HG02571 (cell line): Measurements from ENCODE around the gene C10orf95.

Source experiments
- ATAC-seq: cut with Tn5 transposase; IDR thresholded peaks from one replicate; pipeline ENCODE4 v1.9.1; 2021; ENCODE audit warnings: mild to moderate bottlenecking, moderate library complexity; ENCODE audit not compliant: unreplicated experiment

Gene C10orf95

GRCh38 chr10:102405108-102405571 lies 46.2 kb downstream of the C10orf95 start:
- ATAC-seq = no peak

DNA sequence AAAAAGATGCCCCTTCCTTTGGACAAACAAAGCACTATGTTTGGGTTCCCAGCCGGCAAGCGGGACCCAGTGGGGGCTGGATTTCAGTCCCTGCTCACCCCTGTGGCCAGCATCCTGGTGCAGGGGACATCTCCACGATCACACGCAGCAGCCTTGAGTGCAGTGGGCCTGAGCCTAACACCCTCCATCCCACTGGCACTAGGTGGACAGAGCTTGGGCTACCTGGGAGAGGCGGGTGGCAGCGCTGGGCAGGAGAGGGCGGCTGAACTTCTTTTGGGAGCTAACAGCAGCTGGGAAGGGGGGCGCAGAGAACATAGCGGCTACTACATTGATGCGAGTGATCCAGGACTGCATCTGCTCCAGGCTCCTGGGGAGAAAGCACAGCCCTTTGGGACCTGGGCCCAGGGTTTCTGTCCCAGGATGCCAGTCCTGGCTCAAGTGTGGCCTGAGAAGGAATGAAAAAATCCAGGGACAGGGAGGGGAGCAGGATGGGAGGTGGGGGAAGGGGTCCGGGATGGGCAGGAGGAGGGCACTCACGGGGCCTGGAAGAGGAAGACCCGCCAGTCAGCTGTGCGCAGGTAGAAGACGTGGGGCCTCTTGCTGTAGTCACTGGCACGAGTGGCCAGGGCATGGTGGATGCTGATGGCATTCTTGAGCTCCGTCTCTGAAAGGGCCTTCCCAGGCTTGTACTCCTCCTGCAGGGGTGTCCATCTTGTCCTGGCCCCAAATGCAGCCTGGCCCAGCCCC lies 46.8 kb downstream of the C10orf95 start:
- no peak for ATAC-seq

GRCh38 chr10:102403115-102403514 lies 48.2 kb downstream of the C10orf95 start:
- no peak for ATAC-seq

GRCh38 chr10:102402512-102402896 lies 48.8 kb downstream of the C10orf95 start:
- no peak for ATAC-seq

DNA sequence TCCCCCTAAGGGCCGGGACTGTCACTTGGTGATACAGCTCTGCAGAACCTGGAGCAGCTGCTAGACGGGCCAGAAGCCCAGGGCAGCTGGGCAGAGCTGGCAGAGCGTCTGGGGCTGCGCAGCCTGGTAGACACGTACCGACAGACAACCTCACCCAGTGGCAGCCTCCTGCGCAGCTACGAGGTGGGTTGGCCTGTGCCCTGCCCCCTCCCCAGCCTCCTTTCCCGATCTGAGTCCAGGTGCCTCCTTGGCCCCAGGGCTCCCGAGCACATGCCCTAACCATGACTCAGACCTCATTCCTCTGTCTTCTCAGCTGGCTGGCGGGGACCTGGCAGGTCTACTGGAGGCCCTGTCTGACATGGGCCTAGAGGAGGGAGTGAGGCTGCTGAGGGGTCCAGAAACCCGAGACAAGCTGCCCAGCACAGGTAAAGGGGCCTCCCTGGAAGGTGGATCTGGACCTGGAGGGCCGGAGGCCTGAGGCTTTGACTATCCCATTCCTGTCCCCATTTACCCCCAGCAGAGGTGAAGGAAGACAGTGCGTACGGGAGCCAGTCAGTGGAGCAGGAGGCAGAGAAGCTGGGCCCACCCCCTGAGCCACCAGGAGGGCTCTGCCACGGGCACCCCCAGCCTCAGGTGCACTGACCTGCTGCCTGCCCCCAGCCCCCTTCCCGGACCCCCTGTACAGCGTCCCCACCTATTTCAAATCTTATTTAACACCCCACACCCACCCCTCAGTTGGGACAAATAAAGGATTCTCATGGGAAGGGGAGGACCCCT lies 49.4 kb downstream of the C10orf95 start:
- ATAC-seq = no peak

- no peak for ATAC-seq
Observed at GRCh38 chr10:102401342-102401654, 50.0 kb downstream of the C10orf95 start.

- no peak for ATAC-seq
Observed at GRCh38 chr10:102400598-102401341, 50.6 kb downstream of the C10orf95 start.

DNA sequence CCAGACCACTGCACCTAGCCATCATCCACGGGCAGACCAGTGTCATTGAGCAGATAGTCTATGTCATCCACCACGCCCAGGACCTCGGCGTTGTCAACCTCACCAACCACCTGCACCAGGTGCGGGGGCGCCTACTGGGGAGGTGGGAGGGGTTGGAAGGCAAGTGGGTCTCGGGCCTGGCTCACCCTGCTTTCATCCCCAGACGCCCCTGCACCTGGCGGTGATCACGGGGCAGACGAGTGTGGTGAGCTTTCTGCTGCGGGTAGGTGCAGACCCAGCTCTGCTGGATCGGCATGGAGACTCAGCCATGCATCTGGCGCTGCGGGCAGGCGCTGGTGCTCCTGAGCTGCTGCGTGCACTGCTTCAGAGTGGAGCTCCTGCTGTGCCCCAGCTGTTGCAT lies 51.3 kb downstream of the C10orf95 start:
- no peak for ATAC-seq
